Measurements from ENCODE around the gene CNTRL.
"Not testable (repeated sequence)": the region's sequence is repeated elsewhere in the genome, so short reads cannot be mapped to it uniquely, and the experiment has no call there.

- TF ChIP-seq, protein P1, sequence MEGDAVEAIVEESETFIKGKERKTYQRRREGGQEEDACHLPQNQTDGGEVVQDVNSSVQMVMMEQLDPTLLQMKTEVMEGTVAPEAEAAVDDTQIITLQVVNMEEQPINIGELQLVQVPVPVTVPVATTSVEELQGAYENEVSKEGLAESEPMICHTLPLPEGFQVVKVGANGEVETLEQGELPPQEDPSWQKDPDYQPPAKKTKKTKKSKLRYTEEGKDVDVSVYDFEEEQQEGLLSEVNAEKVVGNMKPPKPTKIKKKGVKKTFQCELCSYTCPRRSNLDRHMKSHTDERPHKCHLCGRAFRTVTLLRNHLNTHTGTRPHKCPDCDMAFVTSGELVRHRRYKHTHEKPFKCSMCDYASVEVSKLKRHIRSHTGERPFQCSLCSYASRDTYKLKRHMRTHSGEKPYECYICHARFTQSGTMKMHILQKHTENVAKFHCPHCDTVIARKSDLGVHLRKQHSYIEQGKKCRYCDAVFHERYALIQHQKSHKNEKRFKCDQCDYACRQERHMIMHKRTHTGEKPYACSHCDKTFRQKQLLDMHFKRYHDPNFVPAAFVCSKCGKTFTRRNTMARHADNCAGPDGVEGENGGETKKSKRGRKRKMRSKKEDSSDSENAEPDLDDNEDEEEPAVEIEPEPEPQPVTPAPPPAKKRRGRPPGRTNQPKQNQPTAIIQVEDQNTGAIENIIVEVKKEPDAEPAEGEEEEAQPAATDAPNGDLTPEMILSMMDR (IDR thresholded peaks at IDR 0.05) = not testable (repeated sequence)
- TF ChIP-seq POLR2A (IDR thresholded peaks at IDR 0.05) = not testable (repeated sequence)
Measured at GRCh38 chr9:121129384-121129783, 54.6 kb downstream of the CNTRL start.

Data from thyroid gland (tissue), 4 donors.